HG03457 (cell line): ENCODE measurements around the gene ASH1L.
"Not testable (repeated sequence)": the region's sequence is repeated elsewhere in the genome, so short reads cannot be mapped to it uniquely, and the experiment has no call there.

ENCODE experiments used
- ATAC-seq: cut with Tn5 transposase; IDR thresholded peaks from one replicate; pipeline ENCODE4 v1.9.1; 2021; ENCODE audit warnings: moderate number of reproducible peaks; ENCODE audit not compliant: unreplicated experiment

ASH1L gene

DNA sequence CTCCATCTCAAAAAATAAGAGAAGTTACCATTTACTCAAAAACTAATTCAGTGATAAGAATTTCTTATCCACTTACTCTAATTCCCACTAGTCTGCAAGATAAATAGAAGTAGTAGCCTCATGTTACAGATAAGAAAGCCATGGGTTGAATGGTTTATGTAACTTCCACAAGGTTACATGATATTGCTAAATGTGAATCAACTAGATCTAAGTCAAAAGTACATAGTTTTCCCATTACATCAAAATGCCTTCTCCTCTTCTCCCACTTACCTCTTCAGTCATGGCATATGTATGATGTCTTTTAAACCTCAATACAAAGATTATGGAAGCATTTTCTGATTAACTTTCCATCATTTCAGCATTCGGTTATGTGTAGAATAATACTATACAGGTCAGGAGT is 108.5 kb downstream of the ASH1L start:
- ATAC-seq, result no peak

DNA sequence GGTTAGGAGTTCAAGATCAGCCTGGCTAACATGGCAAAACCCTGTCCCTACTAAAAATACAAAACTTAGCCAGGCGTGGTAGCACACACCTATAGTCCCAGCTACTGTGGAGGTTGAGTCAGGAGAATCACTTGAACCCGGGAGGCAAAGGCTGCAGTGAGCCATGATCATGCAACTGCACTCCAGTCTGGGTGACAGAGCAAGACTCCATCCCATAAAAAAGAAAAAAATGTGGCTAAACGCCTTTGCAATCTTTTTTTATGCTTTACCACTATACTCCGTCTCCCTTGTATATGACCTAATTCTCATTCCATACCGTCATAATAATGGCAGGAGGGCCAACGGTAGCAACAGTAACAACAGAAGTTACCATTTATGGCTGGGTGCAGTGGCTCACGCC is 109.5 kb downstream of the ASH1L start:
- ATAC-seq, result no peak

DNA sequence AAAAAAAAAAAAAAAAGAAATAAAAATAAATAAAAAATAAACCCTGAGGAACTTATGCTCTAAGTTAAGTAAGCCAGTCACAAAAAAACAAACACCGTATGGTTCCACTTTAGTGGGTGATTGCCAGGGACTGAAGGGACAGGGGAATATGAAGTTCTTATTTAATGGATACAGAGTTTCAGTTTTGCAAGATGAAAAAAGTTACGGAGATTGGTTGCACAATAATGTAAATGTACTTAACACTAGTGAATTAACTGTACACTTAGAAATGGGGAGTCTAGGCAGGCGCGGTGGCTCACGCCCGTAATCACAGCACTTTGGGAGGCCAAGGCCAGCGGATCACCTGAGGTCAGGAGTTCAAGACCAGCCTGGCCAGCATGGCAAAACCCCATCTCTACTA is 111.4 kb downstream of the ASH1L start:
- ATAC-seq, result no peak

DNA sequence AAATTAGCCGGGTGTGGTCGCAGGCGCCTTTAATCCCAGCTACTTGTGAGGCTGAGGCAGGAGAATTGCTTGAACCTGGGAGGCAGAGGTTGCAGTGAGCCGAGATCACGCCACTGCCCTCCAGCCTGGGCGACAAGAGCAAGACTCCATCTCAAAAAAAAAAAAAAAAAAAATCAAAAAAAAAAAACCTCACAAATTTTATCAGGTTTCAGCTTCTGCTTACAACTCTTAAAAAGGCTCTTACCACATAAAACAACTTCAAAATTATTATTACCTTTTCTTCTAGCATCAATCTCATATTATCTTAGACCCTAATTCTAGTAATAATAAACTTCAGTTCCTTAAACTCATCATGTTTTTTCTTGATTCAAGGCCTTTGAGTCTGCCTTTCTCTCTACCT is 120.2 kb downstream of the ASH1L start:
- ATAC-seq, result not testable (repeated sequence)

DNA sequence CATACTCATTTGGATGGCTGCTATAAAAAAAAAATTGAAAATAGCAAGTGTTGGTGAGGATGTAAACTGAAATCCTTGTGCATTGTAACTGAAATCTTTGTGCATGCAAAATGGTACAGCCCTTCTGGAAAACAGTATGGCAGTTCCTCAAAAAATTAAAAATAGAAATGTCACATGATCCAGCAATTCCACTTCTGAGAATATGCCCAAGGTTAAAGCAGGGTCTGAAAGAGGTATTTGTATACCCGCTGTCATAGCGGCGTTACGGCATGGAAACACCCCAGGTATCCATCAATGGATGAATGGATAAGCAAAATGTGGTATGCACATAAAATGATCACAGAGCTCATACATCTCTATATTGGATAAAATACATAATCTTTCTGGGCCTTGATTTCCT is 125.2 kb downstream of the ASH1L start:
- ATAC-seq, result no peak

DNA sequence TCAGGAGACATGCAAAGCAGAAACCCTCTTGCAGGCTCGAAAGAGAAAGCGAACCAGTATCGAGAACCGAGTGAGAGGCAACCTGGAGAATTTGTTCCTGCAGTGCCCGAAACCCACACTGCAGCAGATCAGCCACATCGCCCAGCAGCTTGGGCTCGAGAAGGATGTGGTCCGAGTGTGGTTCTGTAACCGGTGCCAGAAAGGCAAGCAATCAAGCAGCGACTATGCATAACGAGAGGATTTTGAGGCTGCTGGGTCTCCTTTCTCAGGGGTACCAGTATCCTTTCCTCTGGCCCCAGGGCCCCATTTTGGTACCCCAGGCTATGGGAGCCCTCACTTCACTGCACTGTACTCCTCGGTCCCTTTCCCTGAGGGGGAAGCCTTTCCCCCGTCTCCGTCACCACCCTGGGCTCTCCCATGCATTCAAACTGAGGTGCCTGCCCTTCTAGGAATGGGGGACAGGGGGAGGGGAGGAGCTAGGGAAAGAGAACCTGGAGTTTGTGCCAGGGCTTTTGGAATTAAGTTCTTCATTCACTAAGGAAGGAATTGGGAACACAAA is 128.7 kb downstream of the ASH1L start:
- not testable (repeated sequence) for ATAC-seq

DNA sequence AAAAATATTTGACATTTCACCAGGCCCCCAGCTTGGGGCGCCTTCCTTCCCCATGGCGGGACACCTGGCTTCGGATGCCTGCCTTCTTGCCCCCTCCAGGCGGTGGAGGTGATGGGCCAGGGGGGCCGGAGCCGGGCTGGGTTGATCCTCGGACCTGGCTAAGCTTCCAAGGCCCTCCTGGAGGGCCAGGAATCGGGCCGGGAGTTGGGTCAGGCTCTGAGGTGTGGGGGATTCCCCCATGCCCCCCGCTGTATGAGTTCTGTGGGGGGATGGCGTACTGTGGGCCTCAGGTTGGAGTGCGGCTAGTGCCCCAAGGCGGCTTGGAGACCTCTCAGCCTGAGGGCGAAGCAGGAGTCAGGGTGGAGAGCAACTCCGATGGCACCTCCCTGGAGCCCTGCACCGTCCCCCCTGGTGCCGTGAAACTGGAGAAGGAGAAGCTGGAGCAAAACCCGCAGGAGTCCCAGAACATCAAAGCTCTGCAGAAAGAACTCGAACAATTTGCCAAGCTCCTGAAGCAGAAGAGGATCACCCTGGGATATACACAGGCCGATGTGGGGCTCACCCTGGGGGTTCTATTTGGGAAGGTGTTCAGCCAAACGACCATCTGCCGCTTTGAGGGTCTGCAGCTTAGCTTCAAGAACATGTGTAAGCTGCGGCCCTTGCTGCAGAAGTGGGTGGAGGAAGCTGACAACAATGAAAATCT is 129.3 kb downstream of the ASH1L start:
- not testable (repeated sequence) for ATAC-seq

DNA sequence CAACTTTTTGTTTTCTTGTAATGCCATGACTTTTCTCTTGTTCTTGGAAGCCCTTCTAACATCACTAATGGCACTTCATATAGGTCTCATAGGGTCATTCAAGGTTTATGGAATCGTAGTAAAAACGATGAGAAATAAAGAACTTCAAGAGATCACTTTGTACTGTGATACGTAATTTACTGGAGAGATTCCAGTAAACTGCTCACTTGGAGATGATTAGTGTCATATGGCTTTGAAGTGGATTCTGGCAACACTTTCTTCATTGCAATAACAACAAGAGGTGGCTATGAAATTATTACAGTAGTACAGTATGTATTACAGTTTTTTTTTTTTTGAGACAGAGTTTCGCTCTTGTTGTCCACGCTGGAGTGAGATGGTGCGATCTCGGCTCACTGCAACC is 138.5 kb downstream of the ASH1L start:
- no peak for ATAC-seq

DNA sequence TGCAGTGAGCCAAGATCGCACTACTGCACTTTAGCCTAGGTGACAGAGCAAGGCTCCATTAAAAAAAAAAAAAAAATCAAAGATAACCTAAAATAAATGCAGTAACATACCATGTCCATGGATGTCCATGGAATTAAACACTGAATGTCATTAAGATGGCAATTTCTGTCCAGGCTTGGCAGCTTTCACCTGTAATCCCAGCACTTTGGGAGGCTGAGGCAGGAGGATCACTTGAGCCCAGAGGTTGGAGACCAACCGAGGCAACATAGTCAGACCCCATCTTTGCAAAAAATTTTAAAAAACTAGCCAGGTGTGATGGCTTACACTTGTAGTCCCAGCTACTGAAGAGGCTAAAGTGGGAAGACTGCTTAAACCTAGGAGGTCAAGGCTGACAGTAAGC is 141.8 kb downstream of the ASH1L start:
- no peak for ATAC-seq

DNA sequence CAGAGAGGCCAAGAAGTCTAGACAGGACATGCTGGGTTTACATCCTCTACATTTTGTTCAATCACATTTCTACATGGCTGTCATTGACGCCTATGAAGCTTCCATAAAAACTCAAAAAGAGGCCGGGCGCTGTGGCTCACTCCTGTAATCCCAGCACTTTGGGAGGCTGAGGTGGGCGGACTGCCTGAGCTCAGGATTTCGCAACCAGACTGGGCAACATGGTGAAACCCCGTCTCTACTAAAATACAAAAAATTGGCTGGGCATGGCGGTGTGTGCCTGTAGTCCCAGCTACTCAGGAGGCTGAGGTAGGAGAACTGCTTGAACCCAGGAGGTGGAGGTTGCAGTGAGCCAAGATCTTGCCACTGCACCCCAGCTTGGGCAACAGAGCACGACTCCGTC is 150.8 kb downstream of the ASH1L start:
- ATAC-seq, result not testable (repeated sequence)

DNA sequence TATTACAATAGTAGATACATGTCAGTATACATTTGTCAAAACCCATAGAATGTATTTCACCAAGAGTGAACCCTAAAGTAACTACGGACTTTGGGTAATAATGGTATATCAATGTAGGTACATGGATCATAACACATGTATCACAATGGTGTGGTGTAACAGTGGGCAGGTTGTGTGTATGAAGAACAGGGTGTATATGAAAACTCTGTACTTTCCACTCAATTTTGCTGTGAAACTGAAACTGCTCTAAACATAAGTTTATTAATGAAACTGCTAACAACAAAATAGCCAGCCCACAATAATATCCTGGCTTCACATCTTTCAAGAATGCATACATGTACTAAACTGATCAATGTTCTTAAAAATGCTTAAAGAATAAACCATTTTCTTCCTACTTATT is 151.7 kb downstream of the ASH1L start:
- ATAC-seq, result no peak

DNA sequence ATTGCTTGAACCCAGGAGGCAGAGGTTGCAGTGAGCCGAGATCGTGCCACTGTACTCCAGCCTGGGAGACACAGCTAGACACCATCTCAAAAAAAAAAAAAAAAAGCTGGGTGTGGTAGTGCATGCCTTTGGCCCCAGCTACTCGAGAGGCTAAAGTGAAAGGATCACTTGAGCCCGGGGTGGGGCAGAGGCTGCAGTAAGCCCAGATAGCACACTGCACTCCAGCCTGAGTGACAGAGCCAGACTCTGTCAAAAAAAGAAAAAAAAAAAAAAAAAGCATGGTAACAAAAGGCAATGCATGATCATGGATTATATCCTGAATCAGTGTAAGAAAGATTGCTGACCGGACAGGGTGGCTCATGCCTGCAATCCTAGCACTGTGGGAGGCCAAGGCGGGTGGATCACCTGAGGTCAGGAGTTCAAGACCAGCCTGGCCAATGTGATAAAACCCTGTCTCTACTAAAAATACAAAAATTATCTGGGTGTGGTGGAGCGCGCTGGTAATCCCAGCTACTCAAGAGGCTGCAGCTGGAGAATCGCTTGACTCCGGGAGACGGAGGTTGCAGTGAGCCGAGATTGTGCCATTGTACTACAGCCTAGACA is 165.6 kb downstream of the ASH1L start:
- ATAC-seq, result no peak

DNA sequence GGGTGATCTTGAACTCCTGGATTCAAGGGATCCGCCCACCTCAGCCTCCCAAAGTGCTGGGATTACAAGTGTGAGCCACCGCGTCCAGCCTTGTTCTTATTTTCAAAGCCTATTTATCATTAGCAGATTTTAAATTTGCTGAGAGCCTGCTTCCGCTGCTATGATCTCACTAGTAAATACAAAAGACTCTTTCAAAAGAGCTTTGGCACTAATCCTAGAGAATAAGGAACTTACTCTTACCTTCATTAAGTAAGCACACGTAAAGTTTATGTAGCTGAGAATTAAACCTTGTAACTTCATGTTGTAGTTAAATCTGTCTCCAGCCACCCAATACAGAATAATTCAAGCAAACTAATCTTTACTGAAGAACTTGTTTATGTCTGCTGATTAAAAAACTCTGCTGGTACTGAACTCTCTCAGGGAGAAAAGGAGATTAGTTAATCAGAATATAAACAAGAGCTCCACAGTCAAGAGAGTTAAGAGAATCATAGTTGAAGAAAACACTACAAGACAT is 169.6 kb downstream of the ASH1L start:
- ATAC-seq, result no peak

DNA sequence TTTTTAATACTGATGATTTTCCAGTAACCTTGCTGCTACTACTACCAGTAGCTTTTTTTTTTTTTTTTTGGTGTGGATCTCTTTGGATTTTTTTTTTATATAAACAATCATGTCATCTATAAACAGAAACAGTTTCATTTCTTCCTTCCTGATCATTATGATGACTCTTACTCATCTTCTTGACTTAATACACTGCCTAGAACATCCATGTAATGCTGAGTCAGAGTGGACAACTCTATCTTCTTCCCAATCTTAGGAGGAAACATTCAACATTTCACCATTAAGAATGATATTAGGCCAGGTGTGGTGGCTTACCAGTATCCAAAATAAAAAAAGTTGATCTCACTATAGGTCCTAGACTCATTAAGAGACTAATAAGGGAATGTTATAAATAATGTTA is 172.8 kb downstream of the ASH1L start:
- ATAC-seq, result no peak

DNA sequence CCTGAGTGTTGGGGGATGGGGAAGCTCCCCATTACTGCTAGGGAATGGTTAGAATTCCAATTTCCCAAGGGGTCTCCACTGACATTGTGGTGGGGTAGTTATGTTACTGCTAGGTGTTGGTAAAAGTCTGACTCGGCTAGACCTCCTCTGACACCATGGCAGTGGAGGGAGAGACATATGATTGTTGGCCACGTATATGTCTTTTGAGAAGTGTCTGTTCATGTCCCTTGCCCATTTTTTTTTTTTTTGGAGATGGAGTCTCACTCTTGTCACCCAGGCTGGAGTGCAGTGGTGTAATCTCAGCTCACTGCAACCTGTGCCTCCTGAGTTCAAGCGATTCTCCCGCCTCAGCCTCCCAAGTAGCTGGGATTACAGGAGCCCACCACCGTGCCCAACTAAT is 176.8 kb downstream of the ASH1L start:
- ATAC-seq, result not testable (repeated sequence)

DNA sequence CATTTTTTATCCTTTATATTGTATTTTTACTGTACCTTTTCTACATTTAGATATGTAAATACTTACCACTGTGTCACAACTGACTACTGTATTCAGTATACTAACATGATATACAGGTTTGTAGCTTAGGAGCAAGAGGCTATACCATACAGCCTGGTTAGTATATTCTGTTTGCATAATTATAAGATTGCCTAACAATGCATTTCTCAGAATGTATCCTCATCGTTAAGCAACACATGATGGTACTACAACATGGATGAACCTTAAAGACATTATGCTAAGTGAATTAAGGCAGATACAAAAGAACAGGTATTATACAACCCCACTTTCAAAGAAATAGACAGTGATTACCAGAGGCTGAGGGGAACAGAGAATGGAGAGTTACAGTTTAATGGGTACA is 179.2 kb downstream of the ASH1L start:
- no peak for ATAC-seq

DNA sequence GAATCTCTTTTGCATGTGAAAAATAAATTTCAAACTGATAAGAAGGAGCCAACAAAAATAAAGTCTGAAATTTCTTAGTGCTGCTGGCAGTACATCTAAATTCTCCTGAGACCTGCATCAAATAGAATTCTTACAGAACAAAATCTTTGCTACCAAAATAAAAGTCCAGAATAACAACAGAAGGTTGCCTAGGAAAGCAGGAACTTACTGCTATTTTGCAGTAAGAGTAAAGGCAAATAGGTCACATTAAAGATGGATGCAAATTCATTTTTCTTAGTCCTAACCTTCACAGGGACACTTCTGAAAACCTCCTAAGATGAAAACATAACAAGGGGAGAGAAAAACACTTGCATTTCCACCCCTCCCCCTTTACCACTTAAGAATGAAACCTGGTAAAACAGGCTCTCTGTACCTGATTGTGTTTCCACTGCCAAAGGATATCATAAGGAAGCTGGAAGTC is 182.9 kb downstream of the ASH1L start:
- ATAC-seq, result no peak

DNA sequence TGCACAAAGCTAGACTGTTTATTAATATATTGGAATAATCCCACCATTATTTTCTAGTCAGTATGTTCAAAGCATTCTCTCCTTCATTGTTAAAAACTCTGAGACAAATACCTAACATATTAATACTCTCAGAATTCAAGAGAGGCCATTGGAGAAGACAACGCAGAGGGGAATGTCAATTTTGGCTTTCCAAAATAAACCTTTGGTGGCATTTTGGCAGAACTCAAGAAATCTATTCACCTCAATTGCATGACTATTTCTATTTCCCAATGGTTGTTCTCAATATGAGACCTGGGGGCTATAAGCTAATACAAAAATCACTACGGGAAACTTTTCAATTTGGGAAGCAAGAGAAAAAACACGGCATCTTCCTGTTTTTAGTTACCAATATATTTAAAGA is 183.4 kb downstream of the ASH1L start:
- ATAC-seq, result no peak

DNA sequence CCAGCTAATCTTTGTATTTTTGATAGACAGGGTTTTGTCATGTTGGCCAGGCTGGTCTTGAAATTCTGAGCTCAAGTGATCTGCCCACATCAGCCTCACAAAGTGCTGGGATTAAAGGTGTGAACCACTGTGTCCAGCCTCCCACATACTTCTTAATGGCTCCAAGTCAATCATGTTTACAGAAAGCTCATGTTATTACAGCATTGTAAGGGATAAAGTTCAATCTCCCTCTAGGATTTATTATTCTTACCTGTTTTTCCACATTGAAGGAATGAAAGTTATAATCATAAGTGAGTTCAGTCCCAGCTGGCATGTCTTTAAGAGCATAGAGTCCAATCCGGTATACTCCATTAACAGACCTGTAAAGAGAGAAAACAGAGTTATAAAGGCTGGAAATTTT is 202.6 kb downstream of the ASH1L start:
- no peak for ATAC-seq

DNA sequence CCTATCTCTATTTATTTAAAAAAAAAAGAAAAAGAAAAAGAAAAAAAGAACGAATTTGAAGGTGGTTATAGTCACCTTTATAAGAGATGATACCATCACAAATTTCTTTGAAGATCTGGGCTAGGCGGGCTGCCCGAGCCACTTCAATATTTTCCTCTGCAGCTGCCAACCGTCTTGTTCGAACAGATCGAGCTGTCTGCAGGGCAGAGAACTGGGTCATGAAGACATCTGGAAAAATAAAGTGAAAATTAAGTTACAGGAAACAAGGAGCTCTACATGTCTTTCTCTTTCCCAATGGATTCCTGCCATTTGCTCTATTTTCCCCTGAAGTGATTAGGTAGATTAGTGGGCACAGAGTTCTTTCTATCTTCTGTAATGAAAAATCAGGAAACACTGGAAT is 210.0 kb downstream of the ASH1L start:
- no peak for ATAC-seq

DNA sequence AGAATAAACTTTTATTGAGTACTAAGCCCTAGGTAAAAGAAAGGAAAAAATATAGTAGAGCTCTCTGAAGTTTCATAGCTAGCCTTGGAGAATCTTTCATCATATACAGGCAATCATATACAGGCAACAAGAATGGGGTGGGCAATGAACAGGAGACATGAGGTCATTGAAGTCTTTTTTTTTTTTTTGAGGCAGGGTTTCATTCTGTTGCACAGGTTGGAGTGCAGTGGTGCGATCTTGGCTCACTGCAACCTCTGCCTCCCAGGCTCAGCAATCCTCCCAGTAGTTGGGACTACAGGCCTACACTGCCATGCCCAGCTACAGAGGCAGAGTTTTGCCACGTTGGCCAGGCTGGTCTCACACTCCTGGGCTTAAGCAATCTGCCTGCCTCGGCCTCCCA is 219.8 kb downstream of the ASH1L start:
- no peak for ATAC-seq

DNA sequence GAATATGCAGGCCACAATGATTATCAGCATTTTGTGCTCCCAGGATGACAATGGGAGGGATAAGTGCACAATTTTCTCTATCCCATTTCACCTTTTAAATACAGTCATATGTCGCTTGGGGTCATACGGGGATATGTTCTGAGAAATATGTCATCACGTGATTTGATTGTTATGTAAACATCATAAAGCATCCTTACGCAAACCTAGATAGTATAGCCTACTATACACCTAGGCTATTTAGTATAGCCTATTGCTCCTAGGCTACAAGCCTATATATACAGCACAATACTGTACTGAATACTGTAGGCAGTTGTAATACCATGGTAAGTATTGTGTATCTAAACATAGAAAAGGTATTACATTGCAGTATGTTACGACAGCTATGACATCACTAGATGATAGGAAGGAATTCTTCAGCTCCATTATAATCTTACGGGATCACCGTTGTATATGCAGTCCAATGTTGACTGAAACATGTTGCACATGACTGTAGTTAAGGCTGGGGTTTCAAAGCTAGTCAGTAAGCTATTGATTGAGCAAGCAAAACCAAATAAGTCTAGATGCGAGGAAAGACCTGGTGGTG is 223.0 kb downstream of the ASH1L start:
- ATAC-seq, result no peak
